HL-60 (cell line): ENCODE data around the gene ALPK1.

Experiments
- DNase-seq, 2 experiments: peaks; one replicate each; pipeline ENCODE4 v3.0.0-alpha.2; 2010 to 2020; ENCODE audit warnings: low read depth in 1 of 2, low spot score in 1 of 2
- H3K27ac ChIP-seq: fragments of 250-450 bp; sonication (Bioruptor Pico); replicated peaks from 2 replicates; pipeline ENCODE4 v1.5.1; 2020; ENCODE audit warnings: mild to moderate bottlenecking, moderate library complexity
- H3K27me3 ChIP-seq: fragments of 250-450 bp; sonication (Bioruptor Pico); 2 replicates; pipeline ENCODE4 v1.5.1; 2021; ENCODE audit warnings: mild to moderate bottlenecking, moderate library complexity; ENCODE audit not compliant: insufficient read depth, poor library complexity, severe bottlenecking
- H3K4me3 ChIP-seq: replicated peaks from 2 replicates; pipeline ENCODE4 v1.5.1; 2011; ENCODE audit warnings: mild to moderate bottlenecking, control low read depth, low read length; ENCODE audit not compliant: insufficient read depth
- CTCF ChIP-seq: IDR thresholded peaks from one replicate; pipeline ENCODE4 v1.5.1; 2011; ENCODE audit warnings: low read length, control low read depth, inconsistent platforms; ENCODE audit not compliant: insufficient read depth
- GABPA ChIP-seq: IDR thresholded peaks from 2 replicates; pipeline ENCODE4 v1.6.1; 2012; ENCODE audit warnings: low read depth
- POLR2AphosphoS5 ChIP-seq: IDR thresholded peaks from 2 replicates; pipeline ENCODE4 v1.6.1; 2012; ENCODE audit warnings: low read depth
- REST ChIP-seq: IDR thresholded peaks from 2 replicates; pipeline ENCODE4 v1.6.1; 2012; ENCODE audit warnings: low read depth; ENCODE audit not compliant: insufficient replicate concordance
- SPI1 ChIP-seq: IDR thresholded peaks from 2 replicates; pipeline ENCODE4 v1.6.1; 2012; ENCODE audit warnings: low read depth, mild to moderate bottlenecking, borderline replicate concordance

ALPK1 gene

GRCh38 chr4:112325530-112325929 is 28.4 kb downstream of the ALPK1 start:
- DNase-seq = no peak
- H3K4me3 ChIP-seq = no peak overlapping the region
- no peak for TF ChIP-seq SPI1
- TF ChIP-seq GABPA = no peak
- no peak for TF ChIP-seq REST
- H3K27me3 ChIP-seq = no peaks in the 10 kb centered on the region
- no peak overlapping the region for H3K27ac ChIP-seq

- peak in 1 of 2 experiments; percentile 20 for DNase-seq
- Histone ChIP-seq H3K4me3 (no peak overlapping the region), H3K27me3 (no peaks in the 10 kb centered on the region), H3K27ac (no peak overlapping the region)
- TF ChIP-seq REST (no peak), SPI1 (no peak), CTCF (peak; percentile 27), POLR2AphosphoS5 (no peak), GABPA (no peak)
Observed at GRCh38 chr4:112327965-112328733, 31.0 kb downstream of the ALPK1 start.

GRCh38 chr4:112328734-112329130 is 31.6 kb downstream of the ALPK1 start:
- no peak for TF ChIP-seq CTCF
- no peak for TF ChIP-seq REST
- TF ChIP-seq POLR2AphosphoS5 = no peak
- no peak for TF ChIP-seq GABPA
- no peak for TF ChIP-seq SPI1
- no peak overlapping the region for H3K4me3 ChIP-seq
- no peaks in the 10 kb centered on the region for H3K27me3 ChIP-seq
- no peak for DNase-seq
- H3K27ac ChIP-seq = no peak overlapping the region
